NT2/D1 (cell line): ENCODE results near the gene EIF5.

Experiments used
- DNase-seq: peaks from one replicate; pipeline ENCODE4 v3.0.0-alpha.2; 2011; ENCODE audit warnings: low read depth, low spot score
- H3K27me3 ChIP-seq: 2 replicates; pipeline ENCODE4 v1.6.0; 2011; ENCODE audit warnings: mild to moderate bottlenecking; ENCODE audit not compliant: insufficient read length, insufficient read depth
- H3K36me3 ChIP-seq: 2 replicates; pipeline ENCODE4 v1.6.1; 2011; ENCODE audit warnings: mild to moderate bottlenecking, low read length, mixed read lengths; ENCODE audit not compliant: insufficient read depth, insufficient read length
- H3K4me1 ChIP-seq: 2 replicates; pipeline ENCODE4 v1.5.1; 2011; ENCODE audit not compliant: insufficient read depth, insufficient read length
- H3K4me3 ChIP-seq: 2 replicates; pipeline ENCODE4 v1.5.1; 2011; ENCODE audit warnings: low read depth; ENCODE audit not compliant: insufficient read length
- H3K9ac ChIP-seq: 2 replicates; pipeline ENCODE4 v1.6.0; 2011; ENCODE audit warnings: low read depth; ENCODE audit not compliant: insufficient read length
- H3K9me3 ChIP-seq: 2 replicates; pipeline ENCODE4 v1.5.1; 2011; ENCODE audit warnings: mild to moderate bottlenecking, low read length; ENCODE audit not compliant: insufficient read depth
- SUZ12 ChIP-seq: IDR thresholded peaks from 2 replicates; pipeline ENCODE4 v1.6.1; 2011; ENCODE audit not compliant: insufficient read length, insufficient read depth; ENCODE audit errors: extremely low read depth
- YY1 ChIP-seq: IDR thresholded peaks from 2 replicates; pipeline ENCODE4 v1.6.1; 2011; ENCODE audit not compliant: insufficient read length, insufficient read depth
- ZNF274 ChIP-seq: IDR thresholded peaks from 2 replicates; pipeline ENCODE4 v1.6.1; 2011; ENCODE audit warnings: mild to moderate bottlenecking, low read depth, low read length

The EIF5 gene

GRCh38 chr14:103317251-103317650, 16.8 kb upstream of the EIF5 start:
- no peak for DNase-seq
- peaks cover 3% of the 10 kb centered on the region for H3K4me1 ChIP-seq
- no peaks in the 10 kb centered on the region for H3K9me3 ChIP-seq
- no peak for TF ChIP-seq SUZ12
- no peak for TF ChIP-seq YY1
- no peak for TF ChIP-seq ZNF274
- no peaks in the 10 kb centered on the region for H3K27me3 ChIP-seq
- no peak overlapping the region for H3K9ac ChIP-seq
- H3K4me3 ChIP-seq = no peak overlapping the region
- H3K36me3 ChIP-seq = no peaks in the 10 kb centered on the region

GRCh38 chr14:103317976-103318580, 16.0 kb upstream of the EIF5 start:
- DNase-seq = no peak
- TF ChIP-seq YY1 = no peak
- TF ChIP-seq SUZ12 = no peak
- no peak for TF ChIP-seq ZNF274
- Histone ChIP-seq H3K9me3 (no peaks in the 10 kb centered on the region), H3K4me1 (peaks cover 3% of the 10 kb centered on the region), H3K4me3 (no peak overlapping the region), H3K36me3 (no peaks in the 10 kb centered on the region), H3K9ac (no peak overlapping the region), H3K27me3 (no peaks in the 10 kb centered on the region)

DNA sequence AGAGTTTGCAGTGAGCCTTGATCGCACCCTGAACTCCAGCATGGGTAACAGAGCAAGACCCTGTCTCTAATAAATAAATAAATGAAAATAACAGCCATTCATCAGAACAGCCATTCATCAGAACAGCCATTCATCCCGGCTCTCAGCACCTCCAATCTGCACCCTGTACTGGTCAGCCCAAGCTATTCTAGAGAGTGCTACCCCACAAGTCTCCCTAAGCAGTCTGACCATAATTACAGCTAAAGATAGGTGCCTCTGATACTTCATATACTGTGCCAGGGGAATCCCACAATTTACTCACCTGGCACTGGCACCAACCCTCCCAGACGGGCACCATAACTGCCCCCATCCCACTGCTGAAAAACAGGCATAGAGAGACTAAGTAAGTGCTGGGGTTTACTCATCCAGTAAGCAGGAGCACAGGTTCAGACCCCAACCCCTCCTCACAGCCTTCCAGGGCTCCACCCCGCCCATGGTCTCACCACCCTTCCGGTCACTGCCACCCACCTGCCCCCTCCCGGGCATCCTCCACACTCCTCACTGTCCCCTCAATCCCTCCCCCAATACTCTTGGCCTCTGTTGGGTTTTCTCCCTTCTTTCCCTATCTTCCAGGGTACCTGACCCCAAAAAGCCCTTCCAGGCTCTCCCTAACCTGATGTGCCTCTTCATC, 15.2 kb upstream of the EIF5 start:
- Histone ChIP-seq H3K4me1 (peaks cover 3% of the 10 kb centered on the region), H3K4me3 (no peak overlapping the region), H3K36me3 (no peaks in the 10 kb centered on the region), H3K9ac (no peak overlapping the region), H3K9me3 (no peaks in the 10 kb centered on the region), H3K27me3 (no peaks in the 10 kb centered on the region)
- DNase-seq = no peak
- TF ChIP-seq SUZ12 (no peak), YY1 (no peak), ZNF274 (no peak)

DNA sequence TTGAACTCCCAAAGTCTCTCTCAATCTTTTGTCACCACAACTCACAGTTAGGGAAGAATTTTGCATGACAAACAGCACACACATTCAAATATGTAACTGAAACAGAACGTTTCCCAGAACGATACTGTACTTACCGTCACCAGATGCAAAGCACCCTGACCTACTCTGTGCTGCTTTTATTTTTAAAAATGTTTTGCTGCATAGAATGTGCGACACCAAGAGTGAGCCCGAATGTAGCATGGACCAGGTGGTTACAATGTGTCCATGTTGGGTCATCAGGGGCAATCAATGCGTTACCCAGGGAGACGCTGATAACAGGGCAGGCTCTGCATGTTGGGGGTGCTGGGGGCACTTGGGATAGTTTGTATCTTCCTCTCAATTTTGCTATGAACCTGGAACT, 14.6 kb upstream of the EIF5 start:
- H3K9ac ChIP-seq = no peak overlapping the region

GRCh38 chr14:103326078-103326477, 8.0 kb upstream of the EIF5 start:
- DNase-seq = no peak
- Histone ChIP-seq H3K9ac (no peak overlapping the region), H3K27me3 (no peaks in the 10 kb centered on the region), H3K4me3 (no peak overlapping the region), H3K36me3 (no peaks in the 10 kb centered on the region), H3K9me3 (no peaks in the 10 kb centered on the region), H3K4me1 (no peaks in the 10 kb centered on the region)
- TF ChIP-seq SUZ12 (no peak), YY1 (no peak), ZNF274 (no peak)

More for the DNA sequence above, 14.6 kb upstream of the EIF5 start:
- H3K27me3 ChIP-seq = no peaks in the 10 kb centered on the region
- no peak overlapping the region for H3K4me3 ChIP-seq
- H3K4me1 ChIP-seq = peaks cover 3% of the 10 kb centered on the region
- DNase-seq = no peak
- H3K9me3 ChIP-seq = no peaks in the 10 kb centered on the region
- no peaks in the 10 kb centered on the region for H3K36me3 ChIP-seq
- TF ChIP-seq YY1 (no peak), ZNF274 (no peak), SUZ12 (no peak)

- no peaks in the 10 kb centered on the region for H3K4me1 ChIP-seq
- no peak for DNase-seq
Measured at GRCh38 chr14:103328941-103329340, 5.1 kb upstream of the EIF5 start.

More at GRCh38 chr14:103328941-103329340, 5.1 kb upstream of the EIF5 start:
- Histone ChIP-seq H3K9me3 (no peaks in the 10 kb centered on the region), H3K4me3 (no peak overlapping the region), H3K36me3 (no peaks in the 10 kb centered on the region), H3K9ac (no peak overlapping the region), H3K27me3 (no peaks in the 10 kb centered on the region)
- TF ChIP-seq ZNF274 (no peak), YY1 (no peak), SUZ12 (no peak)
